Left lung (tissue), 10 donors: ENCODE results near the gene ACER3. TPM values are rescaled to one million over a fixed set of nuclear protein-coding genes. Genes with fewer than 3 reads are reported as not detected.
"Not testable (repeated sequence)": the region's sequence is repeated elsewhere in the genome, so short reads cannot be mapped to it uniquely, and the experiment has no call there.

ENCODE experiments used
- ATAC-seq: fragments of 200-7000 bp; cut with Tn5 transposase; one replicate; pipeline ENCODE4 v1.9.1; 2020; ENCODE audit warnings: moderate library complexity
- DNase-seq, 4 donors: peaks; one replicate each; pipeline ENCODE4 v3.0.0-alpha.2; 2013 to 2020
- H3K27ac ChIP-seq, 2 donors: fragments of 200-600 bp; sonication (generic) in 1 of 2; one replicate each; pipeline versions ENCODE4 v1.5.0 to v1.8.0; 2020 to 2021
- H3K27me3 ChIP-seq, 2 donors: fragments of 200-600 bp; sonication (generic) in 1 of 2; one replicate each; pipeline versions ENCODE4 v1.5.0 to v1.8.0; 2020 to 2021
- H3K36me3 ChIP-seq, 2 donors: fragments of 200-600 bp; sonication (generic) in 1 of 2; one replicate each; pipeline versions ENCODE4 v1.5.0 to v1.8.0; 2020 to 2021
- H3K4me1 ChIP-seq, 2 donors: fragments of 200-600 bp; one replicate each; pipeline ENCODE4 v1.8.0; 2021
- H3K4me3 ChIP-seq, 2 donors: fragments of 200-600 bp; sonication (generic) in 1 of 2; one replicate each; pipeline versions ENCODE4 v1.5.0 to v1.8.0; 2020 to 2021; ENCODE audit warnings: mild to moderate bottlenecking in 1 of 2
- H3K9me3 ChIP-seq, 2 donors: fragments of 200-600 bp; sonication (generic) in 1 of 2; one replicate each; pipeline versions ENCODE4 v1.5.0 to v1.8.0; 2020 to 2021
- intact Hi-C, 2 donors: fragments of 100-400 bp; cut with DNase I; formaldehyde crosslinking; loops; one replicate each; pipeline versions ENCODE4 v1.11.2 to v1.14.2; 2022
- polyA plus RNA-seq, 6 donors: library from polyadenylated mRNA; unstranded; fragments of 120-200 nt; gene quantifications; one replicate each; pipeline ENCODE4 v1.2.1, GENCODE V29; 2013; ENCODE audit not compliant: insufficient read length in 6 of 6
- total RNA-seq, 2 donors: library from RNA; stranded (reverse); fragmentation: NEBNext Ultra II Directional; extraction: Animal tissue kit (Norgen Biotek cat#: 25700); gene quantifications; one replicate each; pipeline ENCODE4 v1.2.1, GENCODE V29; 2021
- TF ChIP-seq, protein P1 (sequence below), 2 donors: fragments of 200-600 bp; sonication (generic) in 1 of 2; IDR thresholded peaks; one replicate each; pipeline versions ENCODE4 v1.5.0 to v1.8.0; 2021; ENCODE audit warnings: antibody characterized with exemption in 2 of 2
- donor health status: DM: no; HTN: yes; CAD: no.
- donor health status: DM: no; HTN: no; CAD: no.

Gene ACER3
- total and polyA plus RNA-seq, 8 donors = 17.5 to 46.5 (median 24.6) TPM

DNA sequence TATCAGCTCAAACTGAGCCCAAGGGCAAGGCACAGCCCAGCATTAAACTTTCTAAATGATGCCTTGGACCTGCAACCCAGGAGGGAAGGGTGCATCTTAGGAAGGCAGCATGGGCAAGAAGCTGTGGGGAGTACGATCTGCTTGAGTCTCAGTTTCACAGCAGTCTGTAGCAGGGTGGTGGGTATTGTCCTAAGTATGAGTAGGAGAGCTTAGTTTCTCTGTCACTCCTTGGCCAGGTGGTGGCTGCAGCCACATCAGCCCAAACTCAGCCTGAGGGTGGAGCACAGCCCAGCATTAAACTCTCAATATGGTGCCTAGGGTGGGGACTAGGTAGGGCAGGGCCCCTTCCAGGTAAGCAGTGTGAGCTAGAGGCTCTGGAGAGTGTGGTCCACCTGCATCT lies 85.5 kb downstream of the ACER3 start:
- intact Hi-C loops = no loop called here
- TF ChIP-seq, protein P1, sequence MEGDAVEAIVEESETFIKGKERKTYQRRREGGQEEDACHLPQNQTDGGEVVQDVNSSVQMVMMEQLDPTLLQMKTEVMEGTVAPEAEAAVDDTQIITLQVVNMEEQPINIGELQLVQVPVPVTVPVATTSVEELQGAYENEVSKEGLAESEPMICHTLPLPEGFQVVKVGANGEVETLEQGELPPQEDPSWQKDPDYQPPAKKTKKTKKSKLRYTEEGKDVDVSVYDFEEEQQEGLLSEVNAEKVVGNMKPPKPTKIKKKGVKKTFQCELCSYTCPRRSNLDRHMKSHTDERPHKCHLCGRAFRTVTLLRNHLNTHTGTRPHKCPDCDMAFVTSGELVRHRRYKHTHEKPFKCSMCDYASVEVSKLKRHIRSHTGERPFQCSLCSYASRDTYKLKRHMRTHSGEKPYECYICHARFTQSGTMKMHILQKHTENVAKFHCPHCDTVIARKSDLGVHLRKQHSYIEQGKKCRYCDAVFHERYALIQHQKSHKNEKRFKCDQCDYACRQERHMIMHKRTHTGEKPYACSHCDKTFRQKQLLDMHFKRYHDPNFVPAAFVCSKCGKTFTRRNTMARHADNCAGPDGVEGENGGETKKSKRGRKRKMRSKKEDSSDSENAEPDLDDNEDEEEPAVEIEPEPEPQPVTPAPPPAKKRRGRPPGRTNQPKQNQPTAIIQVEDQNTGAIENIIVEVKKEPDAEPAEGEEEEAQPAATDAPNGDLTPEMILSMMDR (IDR thresholded peaks at IDR 0.05) = no peak

GRCh38 chr11:76947190-76947589 lies 86.5 kb downstream of the ACER3 start:
- intact Hi-C loops = no loop called here
- DNase-seq = no peak
- Histone ChIP-seq H3K36me3 (no peaks in the 10 kb centered on the region), H3K4me1 (no peaks in the 10 kb centered on the region), H3K4me3 (no peak overlapping the region), H3K27ac (no peak overlapping the region), H3K27me3 (no peaks in the 10 kb centered on the region), H3K9me3 (peaks cover 0 to 7% of the 10 kb centered on the region in 2 donors)
- no peak for ATAC-seq
- TF ChIP-seq, protein P1 (IDR thresholded peaks at IDR 0.05) = no peak

More for the DNA sequence above, 85.5 kb downstream of the ACER3 start:
- Histone ChIP-seq H3K27me3 (no peaks in the 10 kb centered on the region), H3K4me1 (no peaks in the 10 kb centered on the region), H3K9me3 (peaks cover 0 to 7% of the 10 kb centered on the region in 2 donors), H3K36me3 (no peaks in the 10 kb centered on the region), H3K4me3 (no peak overlapping the region), H3K27ac (no peak overlapping the region)
- ATAC-seq (no peak), DNase-seq (no peak)

- Histone ChIP-seq H3K4me3 (no peak overlapping the region), H3K27me3 (no peaks in the 10 kb centered on the region), H3K4me1 (no peaks in the 10 kb centered on the region), H3K9me3 (peaks cover 0 to 7% of the 10 kb centered on the region in 2 donors), H3K27ac (no peak overlapping the region), H3K36me3 (no peaks in the 10 kb centered on the region)
- intact Hi-C loops = no loop called here
- ATAC-seq = no peak
- TF ChIP-seq, protein P1 (IDR thresholded peaks at IDR 0.05) = no peak
- DNase-seq = no peak
These were observed 87.1 kb downstream of the ACER3 start for GRCh38 chr11:76947800-76948199.

DNA sequence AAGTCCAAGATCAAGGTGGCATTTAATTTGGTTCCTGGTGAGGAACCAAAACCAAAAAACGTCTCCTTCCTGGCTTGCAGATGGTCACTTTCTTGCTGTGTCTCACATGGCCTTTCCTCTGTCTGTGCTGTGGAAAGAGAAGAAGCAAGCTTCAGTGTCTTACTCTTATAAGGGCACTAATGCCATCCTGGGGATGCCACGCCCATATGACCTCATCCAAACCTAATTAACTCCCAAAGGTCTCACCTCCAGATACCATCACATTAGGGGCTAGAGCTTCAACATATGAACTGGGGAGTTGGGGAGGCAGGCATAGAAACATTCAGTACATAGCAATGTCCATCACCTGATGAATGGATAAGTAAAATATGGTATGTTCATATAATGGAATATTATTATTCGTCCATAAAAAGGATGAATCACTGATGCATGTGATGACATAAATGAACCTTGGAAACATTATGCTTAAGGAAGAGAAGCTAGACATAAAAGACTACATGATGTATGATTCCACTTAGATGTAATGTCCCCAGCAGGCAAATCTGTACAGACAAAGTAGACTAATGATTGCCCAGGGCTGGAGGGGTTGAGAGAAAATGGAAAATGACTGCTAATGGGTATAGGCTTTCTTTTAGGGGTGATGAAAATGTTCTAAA lies 94.9 kb downstream of the ACER3 start:
- Histone ChIP-seq H3K4me3 (no peak overlapping the region), H3K4me1 (no peaks in the 10 kb centered on the region), H3K36me3 (peaks cover 0 to 16% of the 10 kb centered on the region in 2 donors), H3K27me3 (no peaks in the 10 kb centered on the region), H3K9me3 (no peaks in the 10 kb centered on the region), H3K27ac (no peak overlapping the region)
- TF ChIP-seq, protein P1 (IDR thresholded peaks at IDR 0.05) = no peak
- DNase-seq = no peak
- no peak for ATAC-seq
- intact Hi-C loops = no loop called here

- no peaks in the 10 kb centered on the region for H3K4me1 ChIP-seq
- no peak overlapping the region for H3K4me3 ChIP-seq
- H3K36me3 ChIP-seq = peaks cover 0 to 49% of the 10 kb centered on the region in 2 donors
- intact Hi-C loops = no loop called here
- TF ChIP-seq, protein P1 (IDR thresholded peaks at IDR 0.05) = no peak
- DNase-seq (peak in 2 of 4 donors; percentile 29 to 73), ATAC-seq (peak; percentile 93)
- no peaks in the 10 kb centered on the region for H3K9me3 ChIP-seq
- H3K27me3 ChIP-seq = no peaks in the 10 kb centered on the region
- no peak overlapping the region for H3K27ac ChIP-seq
These were observed 102.1 kb downstream of the ACER3 start for GRCh38 chr11:76962583-76963416.

DNA sequence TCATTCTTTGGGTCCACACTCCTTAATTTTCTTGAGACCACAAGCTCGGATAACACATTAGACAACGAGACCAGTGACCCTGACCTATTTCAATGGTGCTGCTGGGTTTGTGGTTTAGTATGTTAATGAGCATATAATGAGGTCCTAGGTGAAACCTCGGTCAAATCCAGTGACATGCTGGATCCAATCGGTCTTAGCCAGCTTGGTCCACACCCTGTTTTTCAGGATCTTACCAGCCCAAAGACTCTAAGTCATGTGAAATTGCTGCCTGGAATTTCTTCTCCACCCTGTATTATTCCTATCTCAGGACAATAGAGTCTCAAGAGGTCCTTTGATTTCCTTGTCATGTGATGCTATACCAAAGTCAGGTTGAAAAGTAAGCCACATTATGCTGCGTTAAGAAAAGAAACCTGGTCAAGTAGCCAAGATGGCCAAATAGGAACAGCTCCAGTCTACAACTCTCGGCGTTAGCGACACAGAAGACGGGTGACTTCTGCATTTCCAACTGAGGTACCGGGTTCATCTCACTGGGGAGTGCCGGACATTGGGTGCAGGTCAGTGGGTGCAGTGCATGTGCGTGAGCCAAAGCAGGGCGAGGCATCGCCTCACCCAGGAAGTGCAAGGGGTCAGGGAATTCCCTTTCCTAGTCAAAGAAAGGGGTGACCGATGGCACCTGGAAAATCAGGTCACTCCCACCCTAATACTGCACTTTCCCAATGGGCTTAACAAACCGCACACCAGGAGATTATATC lies 102.9 kb downstream of the ACER3 start:
- intact Hi-C loops, H3K27ac ChIP-seq, H3K4me1 ChIP-seq, H3K9me3 ChIP-seq, H3K4me3 ChIP-seq, H3K27me3 ChIP-seq: not testable (repeated sequence)
- peak in 2 of 4 donors; percentile 16 to 46 for DNase-seq
- peak; percentile 51 for ATAC-seq
- H3K36me3 ChIP-seq = peaks cover 0 to 49% of the 10 kb centered on the region in 2 donors
